Spleen (tissue), 7 donors: Measurements from ENCODE around the gene LRRC8E.

Experiments
- POLR2AphosphoS5 ChIP-seq, 3 donors: sonication (generic); formaldehyde crosslinking; IDR thresholded peaks; one replicate each; pipeline ENCODE4 v1.5.1; 2017; ENCODE audit warnings: antibody characterized with exemption in 3 of 3
- TF ChIP-seq, protein P1 (sequence below), 11 experiments: fragments of 200-600 bp in 7 of 11; fragments of 450-650 bp in 4 of 11; sonication (generic) in 4 of 11; IDR thresholded peaks in 8 of 11; conservative IDR thresholded peaks in 3 of 11; 1 replicate in 7 of 11; 2 replicates in 4 of 11; pipeline versions ENCODE4 v1.4.0 to v1.8.0; 2016 to 2021; ENCODE audit warnings: antibody characterized with exemption in 11 of 11, inconsistent platforms in 4 of 11, mild to moderate bottlenecking in 1 of 11
- donor health status: DM: no; HTN: no; CAD: no; lungs with moderate emphysema.
- donor health status: DM: no; HTN: no; CAD: no.
- donor health status: DM: no; HTN: no; CAD: no.

DNA sequence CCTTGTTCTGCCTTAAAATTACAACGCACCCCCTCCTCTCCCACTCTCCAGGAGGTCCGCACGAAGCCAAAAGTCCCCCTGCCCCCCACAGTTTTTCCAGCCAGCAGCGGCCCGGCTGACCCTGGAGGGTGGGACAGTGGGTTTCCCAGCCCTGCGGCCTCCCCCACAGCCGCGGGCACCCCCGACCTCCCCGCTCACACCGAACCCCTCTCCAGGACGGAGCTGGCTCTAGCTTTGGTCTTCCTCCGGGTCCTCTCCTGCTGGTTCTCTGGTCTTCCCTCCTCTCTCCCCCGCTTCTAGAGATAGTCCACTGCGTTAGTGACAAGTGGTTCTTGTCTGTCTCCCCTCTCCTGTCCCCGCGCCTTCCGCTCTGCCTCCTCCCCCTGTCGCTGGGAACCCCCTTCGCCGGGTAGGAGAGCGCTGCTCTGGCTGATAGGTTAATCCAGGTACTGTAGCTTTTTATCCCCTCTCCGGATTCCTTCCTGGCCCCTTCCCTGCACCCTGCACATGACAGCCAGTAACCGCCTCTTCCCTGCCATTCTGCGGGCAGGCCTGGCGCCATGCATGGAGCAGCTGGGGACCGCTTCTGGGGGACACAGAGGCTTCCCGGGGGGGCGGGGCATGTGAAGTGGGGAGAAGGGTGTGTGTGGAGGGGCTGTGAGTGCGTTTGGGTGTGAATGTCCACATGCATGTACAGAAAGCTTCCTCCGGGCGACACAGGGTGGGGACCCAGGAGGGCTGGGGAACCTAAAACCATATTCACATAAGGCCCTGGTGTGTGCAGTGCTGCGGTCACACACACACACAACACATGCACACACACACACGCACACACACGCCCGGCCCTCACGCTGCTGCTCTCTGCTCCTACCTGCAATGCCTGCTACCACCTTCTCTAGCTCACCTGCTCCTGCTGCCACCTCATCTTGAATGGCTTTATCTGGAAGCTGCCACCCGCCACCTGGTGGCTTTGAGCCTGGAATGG is 31.3 kb upstream of the LRRC8E start:
- TF ChIP-seq, protein P1, sequence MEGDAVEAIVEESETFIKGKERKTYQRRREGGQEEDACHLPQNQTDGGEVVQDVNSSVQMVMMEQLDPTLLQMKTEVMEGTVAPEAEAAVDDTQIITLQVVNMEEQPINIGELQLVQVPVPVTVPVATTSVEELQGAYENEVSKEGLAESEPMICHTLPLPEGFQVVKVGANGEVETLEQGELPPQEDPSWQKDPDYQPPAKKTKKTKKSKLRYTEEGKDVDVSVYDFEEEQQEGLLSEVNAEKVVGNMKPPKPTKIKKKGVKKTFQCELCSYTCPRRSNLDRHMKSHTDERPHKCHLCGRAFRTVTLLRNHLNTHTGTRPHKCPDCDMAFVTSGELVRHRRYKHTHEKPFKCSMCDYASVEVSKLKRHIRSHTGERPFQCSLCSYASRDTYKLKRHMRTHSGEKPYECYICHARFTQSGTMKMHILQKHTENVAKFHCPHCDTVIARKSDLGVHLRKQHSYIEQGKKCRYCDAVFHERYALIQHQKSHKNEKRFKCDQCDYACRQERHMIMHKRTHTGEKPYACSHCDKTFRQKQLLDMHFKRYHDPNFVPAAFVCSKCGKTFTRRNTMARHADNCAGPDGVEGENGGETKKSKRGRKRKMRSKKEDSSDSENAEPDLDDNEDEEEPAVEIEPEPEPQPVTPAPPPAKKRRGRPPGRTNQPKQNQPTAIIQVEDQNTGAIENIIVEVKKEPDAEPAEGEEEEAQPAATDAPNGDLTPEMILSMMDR (IDR thresholded peaks at IDR 0.05 in 8 of 11, conservative IDR thresholded peaks at IDR 0.05 in 3 of 11), result no peak
- TF ChIP-seq POLR2AphosphoS5 (IDR thresholded peaks at IDR 0.05), result no peak
